ENCODE results near the gene ERC2. TPM values are rescaled to one million over a fixed set of nuclear protein-coding genes. Genes with fewer than 3 reads are reported as not detected.

The ERC2 gene
- total and polyA plus RNA-seq, 7 experiments from 2014 or later = not detected

GRCh38 chr3:55660642-55661041 is 807.6 kb downstream of the ERC2 start:
- Mint-ChIP-seq H3K9me3 (peaks cover 0 to 6% (median 0%) of the 10 kb centered on the region in 11 donors), H3K4me1 (peaks cover 0 to 10% (median 8%) of the 10 kb centered on the region in 7 donors), H3K36me3 (no peaks in the 10 kb centered on the region), H3K27ac (no peak overlapping the region), H3K27me3 (peaks cover 0 to 4% (median 0%) of the 10 kb centered on the region in 5 donors), H3K4me3 (no peak overlapping the region)
- H3K9me3 ChIP-seq (ENCODE audit: control insufficient read depth in 2 of 3, low read length in 3 of 3) = no peaks in the 10 kb centered on the region
- no peak overlapping the region for H3K4me3 ChIP-seq (ENCODE audit: low read length)
- H3K4me1 ChIP-seq (ENCODE audit: control insufficient read depth in 2 of 2, insufficient read depth in 2 of 2, low read length in 2 of 2) = no peaks in the 10 kb centered on the region
- ChIA-PET POLR2A (no interaction called here), CTCF (no interaction called here)
- DNase-seq (no peak), ATAC-seq (no peak)
- intact Hi-C loops (cut with micrococcal nuclease) = no loop called here
- no peaks in the 10 kb centered on the region for H3K36me3 ChIP-seq (ENCODE audit: control insufficient read depth in 2 of 3, insufficient read depth in 3 of 3, low read length in 3 of 3)
- no peak overlapping the region for H3K27ac ChIP-seq (ENCODE audit: low read depth, low read length)
- H3K27me3 ChIP-seq (ENCODE audit: control insufficient read depth in 2 of 2, insufficient read depth in 2 of 2, low read length in 2 of 2) = no peaks in the 10 kb centered on the region

- H3K36me3 Mint-ChIP-seq = no peaks in the 10 kb centered on the region
- ATAC-seq (no peak), DNase-seq (no peak)
- peaks cover 0 to 13% (median 7%) of the 10 kb centered on the region in 7 donors for H3K4me1 Mint-ChIP-seq
- H3K27ac Mint-ChIP-seq = no peak overlapping the region
- peaks cover 0 to 3% (median 0%) of the 10 kb centered on the region in 11 donors for H3K9me3 Mint-ChIP-seq
- H3K4me3 ChIP-seq (ENCODE audit: low read length) = no peak overlapping the region
- H3K27ac ChIP-seq (ENCODE audit: low read depth, low read length) = no peak overlapping the region
- no peaks in the 10 kb centered on the region for H3K36me3 ChIP-seq (ENCODE audit: control insufficient read depth in 2 of 3, insufficient read depth in 3 of 3, low read length in 3 of 3)
- POLR2A ChIA-PET = no interaction called here
- H3K27me3 ChIP-seq (ENCODE audit: control insufficient read depth in 2 of 2, insufficient read depth in 2 of 2, low read length in 2 of 2) = no peaks in the 10 kb centered on the region
- no peaks in the 10 kb centered on the region for H3K9me3 ChIP-seq (ENCODE audit: control insufficient read depth in 2 of 3, low read length in 3 of 3)
- no peak overlapping the region for H3K4me3 Mint-ChIP-seq
- H3K27me3 Mint-ChIP-seq = peaks cover 0 to 4% (median 0%) of the 10 kb centered on the region in 5 donors
- intact Hi-C loops (cut with micrococcal nuclease) = no loop called here
- CTCF ChIA-PET = no interaction called here
- no peaks in the 10 kb centered on the region for H3K4me1 ChIP-seq (ENCODE audit: control insufficient read depth in 2 of 2, insufficient read depth in 2 of 2, low read length in 2 of 2)
Measured at GRCh38 chr3:55659701-55660100, 808.6 kb downstream of the ERC2 start.

- no peaks in the 10 kb centered on the region for H3K27me3 Mint-ChIP-seq
- POLR2A ChIA-PET = no interaction called here
- H3K27ac Mint-ChIP-seq = no peak overlapping the region
- DNase-seq (no peak), ATAC-seq (no peak)
- Histone ChIP-seq H3K27ac (ENCODE audit: low read depth, low read length) (no peak overlapping the region), H3K36me3 (ENCODE audit: control insufficient read depth in 2 of 3, insufficient read depth in 3 of 3, low read length in 3 of 3) (no peaks in the 10 kb centered on the region), H3K4me1 (ENCODE audit: control insufficient read depth in 2 of 2, insufficient read depth in 2 of 2, low read length in 2 of 2) (no peaks in the 10 kb centered on the region), H3K27me3 (ENCODE audit: control insufficient read depth in 2 of 2, insufficient read depth in 2 of 2, low read length in 2 of 2) (no peaks in the 10 kb centered on the region), H3K4me3 (ENCODE audit: low read length) (no peak overlapping the region), H3K9me3 (ENCODE audit: control insufficient read depth in 2 of 3, low read length in 3 of 3) (no peaks in the 10 kb centered on the region)
- H3K4me3 Mint-ChIP-seq = peak overlapping the region in 1 of 10 donors; percentile 20
- H3K9me3 Mint-ChIP-seq = peaks cover 0 to 3% (median 0%) of the 10 kb centered on the region in 11 donors
- intact Hi-C loops (cut with micrococcal nuclease) = no loop called here
- peaks cover 1 to 13% (median 5%) of the 10 kb centered on the region in 7 donors for H3K4me1 Mint-ChIP-seq
- CTCF ChIA-PET = no interaction called here
- no peaks in the 10 kb centered on the region for H3K36me3 Mint-ChIP-seq
Measured at GRCh38 chr3:55658690-55659562, 809.3 kb downstream of the ERC2 start.

- intact Hi-C loops (cut with micrococcal nuclease) = no loop called here
- Histone ChIP-seq H3K36me3 (ENCODE audit: control insufficient read depth in 2 of 3, insufficient read depth in 3 of 3, low read length in 3 of 3) (no peaks in the 10 kb centered on the region), H3K9me3 (ENCODE audit: control insufficient read depth in 2 of 3, low read length in 3 of 3) (no peaks in the 10 kb centered on the region), H3K27ac (ENCODE audit: low read depth, low read length) (no peak overlapping the region), H3K27me3 (ENCODE audit: control insufficient read depth in 2 of 2, insufficient read depth in 2 of 2, low read length in 2 of 2) (no peaks in the 10 kb centered on the region), H3K4me1 (ENCODE audit: control insufficient read depth in 2 of 2, insufficient read depth in 2 of 2, low read length in 2 of 2) (no peaks in the 10 kb centered on the region), H3K4me3 (ENCODE audit: low read length) (no peak overlapping the region)
- peaks cover 0 to 3% (median 0%) of the 10 kb centered on the region in 11 donors for H3K9me3 Mint-ChIP-seq
- H3K4me1 Mint-ChIP-seq = peaks cover 1 to 13% (median 5%) of the 10 kb centered on the region in 7 donors
- DNase-seq (no peak), ATAC-seq (no peak)
- CTCF ChIA-PET = no interaction called here
- no peak overlapping the region for H3K27ac Mint-ChIP-seq
- H3K27me3 Mint-ChIP-seq = no peaks in the 10 kb centered on the region
- POLR2A ChIA-PET = no interaction called here
- H3K4me3 Mint-ChIP-seq = no peak overlapping the region
- H3K36me3 Mint-ChIP-seq = no peaks in the 10 kb centered on the region
Measured at GRCh38 chr3:55658270-55658669, 810.0 kb downstream of the ERC2 start.

GRCh38 chr3:55655544-55655943 is 812.7 kb downstream of the ERC2 start:
- POLR2A ChIA-PET = no interaction called here
- Mint-ChIP-seq H3K9me3 (peaks cover 0 to 3% (median 0%) of the 10 kb centered on the region in 11 donors), H3K4me1 (peaks cover 1 to 13% (median 5%) of the 10 kb centered on the region in 7 donors), H3K36me3 (no peaks in the 10 kb centered on the region), H3K27me3 (no peaks in the 10 kb centered on the region), H3K4me3 (no peak overlapping the region), H3K27ac (no peak overlapping the region)
- intact Hi-C loops (cut with micrococcal nuclease) = no loop called here
- Histone ChIP-seq H3K27ac (ENCODE audit: low read depth, low read length) (no peak overlapping the region), H3K27me3 (ENCODE audit: control insufficient read depth in 2 of 2, insufficient read depth in 2 of 2, low read length in 2 of 2) (no peaks in the 10 kb centered on the region), H3K36me3 (ENCODE audit: control insufficient read depth in 2 of 3, insufficient read depth in 3 of 3, low read length in 3 of 3) (no peaks in the 10 kb centered on the region), H3K9me3 (ENCODE audit: control insufficient read depth in 2 of 3, low read length in 3 of 3) (no peaks in the 10 kb centered on the region), H3K4me3 (ENCODE audit: low read length) (no peak overlapping the region), H3K4me1 (ENCODE audit: control insufficient read depth in 2 of 2, insufficient read depth in 2 of 2, low read length in 2 of 2) (no peaks in the 10 kb centered on the region)
- ATAC-seq (no peak), DNase-seq (no peak)
- CTCF ChIA-PET = no interaction called here

- Histone ChIP-seq H3K27ac (ENCODE audit: low read depth, low read length) (no peak overlapping the region), H3K36me3 (ENCODE audit: control insufficient read depth in 2 of 3, insufficient read depth in 3 of 3, low read length in 3 of 3) (no peaks in the 10 kb centered on the region), H3K27me3 (ENCODE audit: control insufficient read depth in 2 of 2, insufficient read depth in 2 of 2, low read length in 2 of 2) (no peaks in the 10 kb centered on the region), H3K9me3 (ENCODE audit: control insufficient read depth in 2 of 3, low read length in 3 of 3) (no peaks in the 10 kb centered on the region), H3K4me1 (ENCODE audit: control insufficient read depth in 2 of 2, insufficient read depth in 2 of 2, low read length in 2 of 2) (no peaks in the 10 kb centered on the region), H3K4me3 (ENCODE audit: low read length) (no peak overlapping the region)
- DNase-seq (peak in 5 of 9 donors; percentile 3 to 36 (median 17)), ATAC-seq (peak; percentile 36)
- Mint-ChIP-seq H3K27ac (peak overlapping the region in 2 of 9 donors; percentile 21 to 32), H3K9me3 (peaks cover 0 to 4% (median 0%) of the 10 kb centered on the region in 11 donors), H3K4me3 (peak overlapping the region in 1 of 10 donors; percentile 36), H3K4me1 (peaks cover 1 to 13% (median 5%) of the 10 kb centered on the region in 7 donors), H3K27me3 (no peaks in the 10 kb centered on the region), H3K36me3 (no peaks in the 10 kb centered on the region)
- intact Hi-C loops (cut with micrococcal nuclease) = no loop called here
- POLR2A ChIA-PET = no interaction called here
- CTCF ChIA-PET = no interaction called here
Measured at GRCh38 chr3:55654123-55654760, 814.0 kb downstream of the ERC2 start.
